GM12801 (cell line): ENCODE results near the gene HAPSTR1.

ENCODE experiments used
- CTCF ChIP-seq: IDR thresholded peaks from one replicate; pipeline ENCODE4 v1.5.1; 2011; ENCODE audit warnings: control low read depth; ENCODE audit not compliant: insufficient read length; ENCODE audit errors: extremely low read depth

HAPSTR1 gene

DNA sequence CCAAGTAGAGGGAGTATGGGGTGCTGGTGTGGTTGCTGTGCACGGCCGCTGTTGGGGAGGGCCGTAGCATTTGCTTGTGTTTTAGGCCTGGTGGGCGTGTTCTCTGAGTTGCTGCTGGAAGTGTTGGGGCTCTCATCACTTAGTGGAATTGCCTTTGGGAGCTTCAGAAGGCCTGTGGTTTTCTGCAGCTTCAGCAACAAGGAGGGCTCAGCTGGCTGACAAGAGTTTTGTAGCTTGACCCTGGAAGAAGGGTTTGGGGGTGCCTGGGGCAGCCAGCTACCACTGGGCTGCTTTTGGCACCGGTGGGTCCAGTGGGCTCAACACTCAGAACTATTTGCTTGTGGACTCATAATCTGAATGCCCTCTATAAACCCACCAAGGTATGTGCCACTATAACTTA is 30.9 kb downstream of the HAPSTR1 start:
- no peak for TF ChIP-seq CTCF

DNA sequence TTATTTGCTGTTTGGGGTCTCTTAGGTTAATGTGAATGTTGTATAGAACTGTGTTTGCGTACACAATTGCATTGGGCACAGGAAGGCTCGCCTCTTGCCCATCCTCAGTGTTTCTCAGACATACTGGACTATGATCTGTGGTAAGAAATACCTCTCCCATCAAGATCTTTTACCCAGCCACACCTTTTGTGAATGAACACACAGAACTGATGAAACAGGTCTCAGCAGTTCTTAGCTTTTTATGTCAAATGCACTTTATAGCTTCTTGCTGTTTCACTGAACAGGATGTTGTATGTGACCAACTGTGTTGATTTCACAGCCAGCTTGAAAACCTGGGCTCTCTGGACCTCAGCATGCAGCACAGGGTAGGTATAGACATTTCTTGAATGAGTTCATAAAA is 31.5 kb downstream of the HAPSTR1 start:
- TF ChIP-seq CTCF: no peak

GRCh38 chr16:9123401-9123800 is 32.0 kb downstream of the HAPSTR1 start:
- TF ChIP-seq CTCF: no peak

- TF ChIP-seq CTCF: no peak
These were observed 32.4 kb downstream of the HAPSTR1 start for GRCh38 chr16:9123871-9124270.

DNA sequence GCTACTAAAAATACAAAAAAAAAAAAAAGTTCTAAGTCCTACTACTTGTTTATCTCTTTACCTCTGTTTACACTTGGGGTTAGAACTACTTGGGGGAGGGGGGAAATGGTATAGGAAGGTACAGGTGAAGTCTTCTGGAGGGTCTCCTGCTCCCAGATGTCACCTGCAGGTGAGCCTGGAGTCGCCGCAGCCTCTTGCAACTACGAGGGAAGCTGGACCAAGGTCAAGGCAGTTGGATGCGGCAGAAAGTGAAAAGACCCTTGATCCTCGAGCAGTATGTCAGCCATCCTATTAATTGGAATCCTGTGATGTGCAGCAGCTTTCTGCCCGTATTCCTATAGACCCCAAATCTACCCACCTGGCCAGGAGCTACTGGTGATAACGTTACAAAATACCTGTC is 33.0 kb downstream of the HAPSTR1 start:
- no peak for TF ChIP-seq CTCF

DNA sequence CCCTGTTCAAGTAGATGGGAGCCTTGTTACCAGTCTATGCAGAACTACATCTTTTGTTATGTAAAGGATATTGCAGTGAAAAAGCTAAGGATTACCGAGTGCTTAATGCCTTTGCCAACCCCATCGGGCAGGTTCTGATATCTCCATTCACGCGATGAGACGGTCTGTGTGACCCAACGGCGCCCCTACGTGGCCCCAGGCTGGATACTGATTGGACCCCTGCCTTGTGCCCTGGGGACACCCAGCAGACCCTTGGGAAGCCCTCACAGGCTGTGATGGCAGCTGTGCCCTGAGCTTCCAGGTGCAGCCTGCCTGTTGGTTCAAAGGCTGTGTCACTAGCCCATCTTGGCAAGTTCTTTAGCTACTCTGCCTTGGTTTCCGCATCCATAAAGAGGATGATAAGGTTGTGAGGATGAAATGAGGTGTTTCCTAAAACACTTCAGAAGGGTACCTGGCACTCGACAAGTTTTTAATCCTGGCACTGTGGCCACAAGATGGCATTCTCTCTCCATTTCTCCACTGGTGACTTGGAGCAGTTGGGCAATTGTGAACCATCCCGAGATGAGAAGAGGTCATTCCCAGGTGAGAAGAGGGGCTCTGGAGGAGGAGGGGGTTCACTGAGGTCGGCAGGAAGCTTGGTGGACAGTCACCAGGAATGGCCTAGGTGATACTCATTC is 33.6 kb downstream of the HAPSTR1 start:
- no peak for TF ChIP-seq CTCF

- no peak for TF ChIP-seq CTCF
These were observed 34.4 kb downstream of the HAPSTR1 start for GRCh38 chr16:9125658-9126505.
